T follicular helper cell (primary cell): Measurements from ENCODE around the gene COPS8.

Experiments used
- DNase-seq: peaks from one replicate; pipeline ENCODE4 v3.0.0-alpha.2; 2020; ENCODE audit warnings: low read depth

Gene COPS8

DNA sequence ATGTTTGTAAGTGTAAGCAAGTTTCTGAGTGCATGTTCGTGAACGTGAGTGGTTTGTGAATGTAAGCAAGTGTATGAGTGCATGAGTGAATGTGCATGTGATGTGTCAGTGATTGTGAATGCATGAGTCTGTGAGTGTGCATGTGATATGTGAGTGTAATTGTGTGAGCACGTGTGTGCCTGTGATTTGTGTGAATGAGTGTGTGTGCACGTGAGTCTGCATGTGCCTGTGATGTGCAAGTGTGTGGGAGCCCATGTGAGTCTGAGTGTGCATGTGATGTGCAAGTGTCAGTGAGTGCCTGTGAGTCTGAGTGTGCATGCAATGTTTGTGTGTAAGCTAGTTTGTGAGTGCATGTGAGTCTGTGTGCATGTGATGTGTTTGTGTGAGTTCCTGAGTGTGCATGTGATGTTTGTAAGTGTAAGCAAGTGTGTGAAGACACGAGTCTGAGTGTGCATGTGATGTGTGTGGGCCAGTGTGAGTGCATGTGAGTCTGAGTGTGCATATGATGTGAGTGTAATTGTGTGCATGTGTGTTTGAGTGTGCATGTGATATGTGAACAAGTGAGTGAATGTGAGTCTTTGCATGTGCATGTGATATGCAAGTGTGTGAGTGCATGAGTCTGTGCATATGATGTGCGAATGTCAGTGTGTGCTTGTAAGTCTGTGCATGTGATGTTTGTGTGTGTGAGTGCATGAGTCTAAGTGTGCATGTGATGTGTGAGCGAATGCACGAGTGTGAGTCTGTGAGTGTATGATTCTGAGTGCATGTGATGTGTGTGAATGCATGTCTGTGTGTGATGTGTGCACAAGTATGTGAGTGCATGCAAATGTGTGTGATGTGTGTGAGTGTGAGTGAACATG lies 45.1 kb downstream of the COPS8 start:
- DNase-seq = no peak

DNA sequence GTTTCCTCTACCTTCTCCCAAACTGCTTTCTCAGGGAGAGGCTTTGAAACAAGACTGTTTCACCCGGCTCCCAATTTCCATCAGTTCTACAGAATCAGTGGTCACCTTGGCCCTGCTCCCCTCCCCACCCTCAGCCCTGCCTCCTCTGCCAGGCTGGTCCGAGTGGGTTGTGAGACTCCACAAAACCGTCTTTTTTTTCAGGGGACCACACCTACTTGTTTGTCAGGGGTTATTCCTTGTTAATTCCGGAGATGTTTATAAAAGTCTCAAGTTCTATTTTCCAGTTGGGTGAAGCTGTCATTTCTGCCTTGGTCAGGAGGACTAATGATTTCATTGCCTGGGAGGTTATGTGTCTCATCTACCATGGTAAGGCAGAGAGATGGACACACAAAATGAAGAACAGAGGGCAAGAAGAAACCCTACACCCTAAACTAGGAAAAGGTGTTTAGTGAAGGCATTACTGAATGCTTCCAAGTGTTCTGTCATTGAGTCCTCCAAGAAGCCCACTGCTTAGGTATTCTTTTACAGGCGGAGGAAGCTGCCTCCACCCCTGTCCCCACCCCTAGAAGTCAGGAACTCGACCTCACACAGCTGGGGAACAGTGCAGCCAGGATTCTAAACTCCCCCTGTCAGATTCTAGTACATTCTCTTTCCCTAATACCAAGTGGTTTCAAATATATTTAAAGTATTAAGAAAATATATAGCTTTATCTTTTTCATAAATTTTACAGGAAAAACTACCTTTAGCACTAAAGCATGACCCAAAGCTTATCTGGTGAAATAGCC lies 46.3 kb downstream of the COPS8 start:
- DNase-seq = no peak

DNA sequence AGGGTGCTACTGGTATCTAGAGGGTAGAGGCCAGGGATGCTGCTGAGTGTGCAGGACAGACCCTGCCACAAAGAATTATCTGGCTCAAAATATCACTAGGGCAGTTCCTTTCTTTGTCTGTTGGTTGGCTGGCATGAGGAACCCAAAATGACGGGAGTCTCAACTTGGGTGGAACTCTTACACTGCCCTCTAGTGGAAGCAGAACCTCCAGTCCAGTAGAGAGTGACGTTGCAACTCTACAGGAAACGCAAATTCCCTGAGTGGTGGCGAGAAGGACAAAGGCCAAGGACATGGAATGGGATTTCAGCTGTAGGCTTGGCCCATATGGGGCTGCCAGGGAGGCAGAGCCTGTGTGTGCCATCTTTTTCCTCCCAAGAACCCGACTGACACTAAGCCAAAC lies 47.1 kb downstream of the COPS8 start:
- DNase-seq = no peak

DNA sequence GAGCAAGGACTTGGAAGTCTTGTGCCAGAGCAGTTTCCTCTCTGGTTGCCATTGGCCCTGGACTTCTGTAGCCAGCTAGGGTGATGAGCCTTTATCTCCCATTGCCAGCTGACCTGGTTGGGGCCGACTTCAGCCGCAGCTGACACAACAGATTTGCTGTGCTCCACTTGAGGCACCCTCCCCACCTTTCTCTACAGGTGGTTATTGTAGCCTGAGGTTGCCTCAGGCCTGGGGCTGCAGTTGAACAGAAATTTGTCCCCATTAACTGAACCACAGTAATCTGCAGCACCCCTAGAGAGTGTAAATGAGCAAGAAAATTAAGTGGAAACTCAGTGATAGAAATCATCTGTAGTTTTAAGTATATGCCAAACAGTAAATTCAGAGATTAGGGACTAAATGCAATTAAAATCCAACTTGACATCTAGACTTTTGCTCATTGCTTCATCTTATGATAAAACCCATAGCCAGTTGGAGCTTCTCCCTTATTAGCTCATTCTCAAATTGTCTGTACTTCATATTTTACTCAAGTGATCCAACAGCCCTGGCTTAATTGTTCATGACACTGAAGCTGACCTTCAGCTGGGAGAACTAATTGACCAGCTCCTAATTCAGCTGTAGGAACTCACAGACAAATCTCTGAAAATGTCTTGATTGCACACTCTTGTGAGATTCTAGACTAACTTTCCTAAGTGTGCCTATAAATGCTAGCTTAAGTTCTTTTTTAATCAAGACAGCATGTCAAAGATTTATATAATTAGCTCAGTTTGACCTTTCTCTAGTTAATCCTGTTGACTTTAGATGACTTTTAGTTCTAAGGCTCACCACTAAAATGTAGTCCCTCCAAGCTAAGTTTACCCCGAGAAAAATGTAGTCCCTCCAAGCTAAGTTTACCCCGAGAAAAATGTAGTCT lies 48.9 kb downstream of the COPS8 start:
- DNase-seq = no peak

DNA sequence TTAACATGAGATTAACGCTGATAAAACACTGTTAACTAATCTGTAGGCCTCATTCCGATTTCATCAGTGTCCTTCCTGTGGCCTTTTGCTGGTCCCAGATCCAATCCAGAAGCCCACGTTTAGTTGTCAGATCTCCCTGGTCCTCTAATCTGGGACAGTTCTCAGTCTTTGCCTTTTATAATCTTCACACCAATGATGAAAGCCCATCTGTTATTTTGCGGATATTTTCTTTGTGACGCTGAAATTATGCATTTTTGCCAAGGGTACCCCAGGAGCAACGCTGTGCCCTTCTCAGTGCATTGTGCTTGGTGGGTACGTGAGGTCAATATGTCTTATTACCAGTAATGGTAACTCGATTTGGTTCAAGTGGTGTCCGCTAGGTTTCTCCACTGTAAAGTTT lies 51.1 kb downstream of the COPS8 start:
- no peak for DNase-seq

DNA sequence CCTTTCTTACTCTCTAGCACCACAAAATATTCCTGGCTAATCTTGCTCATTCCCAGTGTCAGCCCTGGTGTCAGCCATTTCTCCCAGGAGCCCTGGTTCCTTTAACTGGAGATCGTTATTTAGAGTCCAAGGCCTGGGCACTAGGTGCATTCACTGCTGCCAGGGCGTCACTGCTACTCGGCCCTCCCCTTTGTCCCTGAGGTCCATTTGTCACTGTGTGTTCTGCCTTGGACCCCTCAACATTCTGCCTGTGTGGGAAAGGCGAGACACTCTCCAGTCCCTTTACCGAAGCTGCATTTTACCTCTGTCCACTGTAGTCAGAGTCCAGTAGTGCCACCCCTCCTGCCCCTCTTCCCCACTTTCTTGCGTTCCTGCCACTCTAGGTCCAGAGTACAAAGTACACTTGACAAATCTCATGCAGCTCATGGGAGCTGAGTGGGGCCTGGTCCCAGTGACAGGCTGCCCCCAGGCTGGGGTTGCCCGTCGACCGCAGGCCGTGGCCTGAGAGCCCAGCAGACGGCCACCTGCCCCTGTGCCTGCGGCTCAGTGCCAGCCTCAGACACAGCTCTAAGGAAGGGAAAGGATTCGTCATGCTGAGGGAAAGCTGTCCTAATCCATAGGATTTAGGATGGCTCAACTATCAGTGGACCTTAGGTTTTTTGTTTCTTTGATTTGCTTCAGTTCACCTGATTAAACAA lies 52.1 kb downstream of the COPS8 start:
- DNase-seq = no peak

DNA sequence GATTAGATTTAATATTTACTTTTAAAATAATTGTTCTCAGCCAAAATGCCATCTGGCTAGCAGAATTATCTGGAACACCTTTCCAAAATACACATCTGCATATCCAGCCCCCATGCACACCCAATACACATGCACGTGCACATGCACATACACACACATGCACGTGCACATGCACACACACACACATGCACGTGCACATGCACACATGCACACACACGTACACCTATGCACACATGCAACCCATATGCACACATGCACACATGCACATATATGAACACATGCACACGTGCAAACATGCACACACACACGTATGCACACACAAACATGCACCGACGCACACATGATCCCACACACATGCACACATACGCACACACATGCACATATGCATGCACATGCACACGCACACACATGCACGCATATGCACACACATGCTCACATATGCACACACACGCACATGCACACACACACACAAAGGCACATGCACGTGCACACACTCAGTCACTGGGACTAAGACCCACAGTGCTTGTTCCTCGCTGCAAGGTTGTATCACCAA lies 53.5 kb downstream of the COPS8 start:
- DNase-seq = no peak

DNA sequence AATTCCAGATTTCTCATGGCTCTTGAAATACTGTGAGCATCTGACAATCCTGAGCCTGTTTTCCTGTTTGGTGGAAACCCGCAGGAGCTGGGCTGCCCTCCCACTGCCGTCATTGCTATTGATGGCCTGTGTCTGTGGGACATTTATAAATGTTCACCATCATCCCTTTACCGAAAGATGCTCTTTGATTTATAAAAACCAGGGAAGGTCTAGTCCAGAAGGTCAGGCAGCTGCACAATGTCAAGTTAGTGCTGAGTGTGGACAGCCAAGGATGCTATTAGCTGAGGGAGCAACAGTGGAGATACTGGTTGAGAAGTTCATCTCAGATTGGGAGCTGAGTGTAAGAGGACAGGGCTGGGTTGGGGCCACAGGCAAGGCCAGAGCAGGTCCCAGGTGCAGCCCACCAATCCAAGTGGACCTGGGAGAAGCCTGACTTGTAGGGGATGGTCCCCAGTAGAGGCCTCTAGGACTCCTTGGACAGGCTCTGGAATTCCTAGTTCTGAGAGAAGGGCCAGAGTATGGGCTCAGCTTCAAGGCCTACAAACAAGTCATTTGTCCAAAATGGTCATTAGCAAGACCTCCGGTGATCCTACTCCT lies 55.1 kb downstream of the COPS8 start:
- no peak for DNase-seq

DNA sequence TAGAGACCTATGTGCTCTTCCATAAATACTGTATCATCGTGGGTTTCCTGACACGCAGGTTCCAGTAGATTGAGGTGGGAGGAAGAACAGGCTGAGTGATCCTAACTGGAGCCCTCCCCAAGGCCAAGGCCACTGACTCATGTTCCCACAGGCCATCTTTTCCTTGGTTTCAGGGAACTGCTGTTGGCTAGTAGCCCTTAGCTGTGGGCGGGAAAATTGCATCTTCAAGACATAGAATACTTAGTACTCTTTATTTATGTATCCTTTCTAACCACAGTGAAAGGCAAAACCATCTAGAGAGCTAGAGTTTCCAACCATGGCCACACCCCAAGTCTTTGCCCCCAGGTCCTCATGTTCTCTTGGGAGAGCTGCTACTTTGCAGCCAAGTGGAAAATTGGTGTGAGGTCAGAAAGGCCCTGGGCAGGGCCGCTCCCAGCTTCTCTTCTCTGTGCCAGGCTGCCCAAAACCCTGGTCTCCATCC lies 55.9 kb downstream of the COPS8 start:
- DNase-seq = no peak

DNA sequence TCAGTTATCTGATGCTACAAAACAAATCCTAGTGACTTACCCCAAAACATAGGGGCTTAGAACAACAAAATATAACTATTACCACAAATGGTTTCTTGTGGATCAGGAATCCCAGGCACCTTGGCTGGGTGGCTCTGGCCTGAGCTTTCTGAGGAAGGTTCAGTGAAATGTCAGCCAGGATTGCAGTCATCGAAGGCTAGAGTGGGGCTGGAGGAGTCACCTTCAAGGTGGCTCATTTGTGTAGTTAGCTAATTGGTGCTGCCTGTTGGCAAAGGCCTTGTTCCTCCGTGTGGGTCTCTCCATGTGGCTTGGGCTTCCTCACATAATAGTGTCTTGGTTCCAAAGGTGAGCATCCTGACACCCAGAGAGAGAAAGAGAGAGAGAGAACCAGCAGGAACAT lies 57.4 kb downstream of the COPS8 start:
- DNase-seq = no peak

DNA sequence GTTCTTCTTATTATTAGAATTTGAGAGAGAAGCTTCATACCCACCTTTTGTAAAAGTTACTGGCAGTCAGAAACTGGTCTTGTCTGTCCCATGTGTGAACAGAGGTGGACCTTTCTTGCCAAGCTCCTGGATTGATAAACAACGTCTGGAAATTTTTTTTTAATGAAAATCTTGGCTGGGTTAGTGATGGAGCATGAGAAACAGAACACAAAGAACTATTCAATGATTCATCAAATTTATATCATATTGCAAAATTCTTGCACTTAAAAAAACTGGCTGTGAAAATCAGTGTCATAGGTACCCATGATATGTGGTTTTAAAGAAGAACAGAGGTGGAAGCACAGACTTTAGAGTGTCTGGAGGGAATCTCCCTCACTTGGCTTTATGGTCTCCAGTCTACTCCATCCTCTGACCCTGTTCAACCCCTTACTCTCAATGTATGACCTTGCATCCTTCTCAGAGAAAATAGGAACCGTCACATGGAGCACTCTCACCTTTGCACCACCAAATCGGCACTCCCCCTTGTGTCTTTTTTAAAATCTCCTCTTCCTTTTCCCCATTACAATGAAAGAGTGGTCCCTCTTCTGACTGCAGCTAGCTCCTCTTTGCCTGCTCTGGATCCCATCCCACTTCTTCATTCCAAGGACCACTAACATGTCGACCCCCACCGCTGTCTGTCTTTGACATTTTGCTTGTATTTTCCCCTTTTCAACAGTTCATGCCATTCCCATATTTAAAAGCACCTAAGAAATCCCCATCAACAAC lies 58.2 kb downstream of the COPS8 start:
- DNase-seq = no peak

DNA sequence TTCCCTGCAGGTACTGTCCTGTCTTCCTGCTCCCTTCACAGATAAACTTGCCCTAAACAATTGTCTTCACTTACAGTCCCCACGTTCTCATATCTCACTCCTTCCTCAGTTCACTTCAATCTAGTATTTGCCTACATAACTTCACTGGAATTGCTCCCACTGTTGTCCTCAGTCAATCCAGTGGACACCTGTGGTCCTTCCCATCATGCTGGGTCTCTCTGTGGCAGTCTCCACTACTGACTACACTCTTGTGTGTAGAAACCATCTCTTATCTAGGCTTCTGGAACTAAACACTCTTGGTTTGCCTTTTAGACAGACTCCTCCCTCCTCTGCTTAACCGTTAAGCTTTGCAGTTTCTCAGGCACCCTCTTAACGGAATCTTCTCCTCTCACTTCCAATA lies 58.8 kb downstream of the COPS8 start:
- DNase-seq = no peak

DNA sequence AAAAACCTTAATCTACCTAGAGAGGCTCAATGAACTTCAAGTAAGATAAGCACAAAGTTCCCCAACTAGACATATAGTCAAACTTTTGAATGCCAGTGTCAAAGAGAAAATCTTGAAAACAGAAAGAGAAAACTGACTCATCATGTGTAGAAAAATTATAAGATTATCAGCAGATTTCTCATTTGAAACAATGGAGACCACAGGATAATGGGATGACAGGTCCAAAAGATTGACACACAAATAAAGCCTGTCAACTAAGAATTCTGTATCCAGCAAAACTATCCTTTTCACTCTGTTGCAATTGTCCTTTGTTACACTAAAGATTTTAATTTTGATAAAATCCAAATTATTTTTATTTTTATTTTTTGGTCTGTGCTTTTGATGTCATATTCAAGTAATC lies 61.6 kb downstream of the COPS8 start:
- no peak for DNase-seq

DNA sequence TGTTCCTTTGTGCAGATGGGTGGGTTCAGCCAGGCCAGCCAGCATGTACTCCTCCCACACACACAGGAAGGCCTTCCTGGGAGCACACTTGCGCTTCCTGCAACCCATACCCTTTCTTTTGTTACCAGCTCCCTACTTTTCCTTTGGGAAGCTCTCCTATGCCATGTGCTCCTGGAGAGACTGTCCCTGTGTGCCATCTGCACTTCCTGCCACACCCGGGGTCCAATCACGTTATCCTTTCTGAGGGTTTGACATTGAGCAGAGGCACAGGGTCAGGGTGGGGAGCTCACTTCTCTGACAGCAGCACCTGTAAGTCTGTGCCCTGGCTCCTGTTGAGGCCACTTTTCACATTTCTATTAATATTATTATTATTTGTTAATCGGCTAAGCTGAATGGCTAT lies 62.9 kb downstream of the COPS8 start:
- no peak for DNase-seq

DNA sequence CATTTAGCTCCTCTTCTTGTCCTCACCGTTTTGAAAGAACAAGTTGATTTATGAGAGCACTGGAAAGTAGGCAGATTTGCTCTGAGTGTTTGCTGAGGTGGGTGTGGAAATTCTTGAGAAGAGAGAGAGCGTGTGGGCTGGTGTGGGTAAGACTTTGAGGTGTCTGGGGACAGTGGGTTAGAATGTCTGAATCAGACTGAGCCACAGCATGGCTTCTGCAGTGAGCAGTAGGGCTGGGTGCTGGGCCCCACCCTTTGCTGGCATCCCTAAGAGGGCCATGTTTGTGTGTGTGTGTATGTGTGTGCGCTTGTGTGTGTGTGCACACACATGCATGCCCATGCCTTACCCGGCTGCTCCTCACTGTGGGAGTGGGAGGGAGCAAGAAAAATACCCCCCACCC lies 63.7 kb downstream of the COPS8 start:
- no peak for DNase-seq
